Activated CD4-positive, alpha-beta T cell treated with anti-CD3 and anti-CD28 coated beads, Interleukin-2, amount 50 U/mL, for 4 hours (primary cell): ENCODE data around the gene GCLC.
A peak's percentile ranks its signal among the peaks of the same experiment; 100 is the strongest.
"Not testable (repeated sequence)": the region's sequence is repeated elsewhere in the genome, so short reads cannot be mapped to it uniquely, and the experiment has no call there.

ENCODE experiments used
- DNase-seq, 2 experiments: peaks; one replicate each; pipeline ENCODE4 v3.0.0-alpha.2; 2020

The GCLC gene

DNA sequence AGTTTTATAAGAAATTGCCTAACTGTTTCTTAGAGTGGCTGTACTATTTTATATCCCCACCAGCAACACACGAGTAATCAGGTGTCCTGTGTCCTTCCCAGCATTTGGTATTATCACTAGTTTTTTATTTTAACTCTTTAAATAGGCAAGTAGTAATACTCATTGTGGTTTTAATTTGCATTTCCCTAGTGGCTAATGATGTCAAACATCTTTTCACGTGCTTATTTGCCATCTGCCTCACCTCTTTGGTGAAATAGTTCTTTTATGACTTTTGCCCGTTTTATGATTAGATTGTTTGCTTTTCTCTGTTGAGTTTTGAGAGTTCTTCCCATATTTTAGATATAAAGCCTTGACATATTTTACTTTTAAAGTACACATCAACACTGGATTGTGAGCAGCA is 57.8 kb downstream of the GCLC start:
- no peak for DNase-seq

DNA sequence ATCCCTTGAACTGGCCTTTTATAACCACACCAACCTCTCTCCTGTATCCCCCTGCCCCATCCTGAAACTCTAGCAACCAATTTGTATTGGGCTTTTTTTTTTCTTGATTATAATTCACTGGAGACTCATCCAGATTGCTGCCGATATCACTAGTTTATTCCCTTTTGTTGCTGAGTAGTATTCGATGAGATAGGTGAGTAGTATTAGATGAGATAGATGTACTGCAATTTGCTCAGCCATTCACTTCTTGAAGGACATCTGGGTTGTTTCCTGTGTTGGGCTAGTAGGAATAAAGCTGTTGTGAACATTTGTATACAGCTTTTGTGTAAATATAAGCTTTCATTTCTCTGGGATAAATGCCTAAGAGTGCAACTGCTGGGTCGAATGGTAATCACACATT is 58.2 kb downstream of the GCLC start:
- DNase-seq = no peak

DNA sequence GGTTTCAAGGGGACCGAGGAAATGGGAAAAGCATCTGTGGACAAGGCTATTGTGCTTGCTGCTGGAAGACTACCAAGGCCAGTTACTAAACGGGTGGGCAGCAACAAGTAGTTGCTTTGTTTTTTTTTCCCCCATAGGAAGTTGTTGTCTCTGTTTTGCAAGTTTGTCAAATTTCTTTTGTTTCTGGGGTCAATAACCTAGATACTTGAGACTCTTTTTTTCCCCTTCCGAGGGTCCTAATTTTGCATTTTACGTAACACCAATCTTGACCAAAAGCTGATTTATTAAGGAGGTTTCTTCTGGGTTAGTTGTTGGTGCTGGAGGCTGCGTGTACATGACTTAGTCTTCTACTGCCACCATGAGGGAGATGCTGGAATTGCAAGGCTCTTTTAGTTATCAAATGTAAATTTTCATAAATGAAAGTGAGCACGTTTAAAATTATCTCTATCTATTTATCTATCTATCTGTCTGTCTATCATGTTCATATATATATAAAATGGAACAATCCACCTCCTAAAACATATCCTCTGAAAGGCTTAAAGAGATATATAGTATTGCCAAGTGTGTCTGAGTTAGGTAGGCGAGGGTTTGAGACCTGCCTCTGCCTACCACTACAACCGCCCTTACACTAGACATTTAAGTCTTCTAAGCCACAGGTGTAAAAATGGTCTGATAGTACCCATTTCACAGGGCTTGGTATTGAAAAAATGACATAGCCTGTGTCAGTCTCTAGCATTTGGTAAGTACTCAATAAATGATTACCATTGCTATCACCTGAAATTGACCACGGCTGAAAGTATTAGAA is 60.2 kb downstream of the GCLC start:
- peak; percentile 60 to 73 for DNase-seq

DNA sequence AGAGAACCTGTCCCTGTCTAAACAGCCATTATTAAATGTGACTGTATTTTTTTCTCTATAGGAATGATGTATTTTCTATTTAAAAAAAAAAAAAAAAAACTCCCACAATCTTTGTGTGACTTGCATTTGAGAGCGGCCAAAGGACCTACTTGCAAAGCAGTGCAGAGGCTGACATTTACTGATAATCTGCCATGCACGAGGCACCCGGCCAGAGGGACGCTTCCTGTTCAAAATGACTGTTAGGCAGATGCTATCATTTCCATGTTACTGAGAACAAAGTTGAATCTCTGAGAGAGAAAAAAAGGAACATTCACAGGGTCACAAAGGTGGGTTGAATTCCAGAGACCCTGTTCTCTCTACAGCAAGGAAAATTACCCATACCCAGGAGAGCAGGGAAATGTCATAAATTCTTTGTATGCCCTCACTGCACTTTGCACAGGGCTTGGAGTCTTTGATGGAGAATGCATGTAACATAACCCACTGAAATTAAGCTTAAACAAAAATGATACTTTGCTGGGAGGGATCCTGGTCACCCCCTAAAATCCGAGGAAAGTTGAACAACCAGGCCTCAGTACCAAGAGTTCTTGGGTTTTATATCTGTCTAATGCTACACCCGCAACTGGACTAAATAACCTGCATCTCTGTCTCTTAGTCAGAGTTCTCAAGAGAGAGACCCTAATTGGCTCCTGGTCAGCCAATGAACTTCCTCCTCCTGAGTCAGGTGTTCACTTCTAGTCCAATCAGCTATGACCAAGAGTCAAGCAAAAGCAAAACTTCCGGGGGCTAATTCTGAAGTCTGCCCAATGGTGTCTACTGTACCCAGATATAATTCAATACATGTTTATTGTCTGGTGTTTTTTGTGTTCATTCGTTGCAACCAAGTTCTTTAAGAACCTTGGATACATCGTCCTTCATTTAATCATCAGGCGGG is 61.2 kb downstream of the GCLC start:
- no peak for DNase-seq

DNA sequence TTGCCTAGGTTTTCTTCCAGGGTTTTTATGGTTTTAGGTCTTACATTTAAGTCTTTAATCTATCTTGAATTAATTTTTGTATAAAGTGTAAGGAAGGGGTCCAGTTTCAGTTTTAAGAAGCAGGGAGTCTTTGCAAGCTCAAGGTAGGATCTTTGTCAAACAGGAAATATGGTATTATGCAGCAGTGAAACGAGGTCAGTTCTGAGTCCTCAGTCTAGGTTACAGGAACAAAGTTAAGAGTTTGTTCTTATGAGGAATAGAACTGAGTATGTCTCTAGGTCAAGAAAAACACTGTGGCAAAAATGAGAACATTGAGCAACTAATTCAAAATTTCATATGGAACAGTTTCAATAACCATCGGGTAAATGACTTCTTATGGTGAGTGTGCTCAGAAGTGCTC is 63.6 kb downstream of the GCLC start:
- no peak for DNase-seq

DNA sequence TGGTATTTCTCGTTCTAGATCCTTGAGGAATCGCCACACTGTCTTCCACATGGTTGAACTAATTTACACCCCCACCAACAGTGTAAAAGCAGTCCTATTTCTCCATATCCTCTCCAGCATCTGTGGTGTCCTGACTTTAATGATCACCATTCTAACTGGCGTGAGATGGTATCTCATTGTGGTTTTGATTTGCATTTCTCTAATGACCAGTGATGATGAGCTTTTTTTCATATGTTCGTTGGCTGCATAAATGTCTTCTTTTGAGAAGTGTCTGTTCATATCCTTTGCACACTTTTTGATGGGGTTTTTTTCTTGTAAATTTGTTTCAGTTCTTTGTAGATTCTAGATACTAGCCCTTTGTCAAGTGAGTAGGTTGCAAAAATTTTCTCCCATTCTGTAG is 64.1 kb downstream of the GCLC start:
- not testable (repeated sequence) for DNase-seq

DNA sequence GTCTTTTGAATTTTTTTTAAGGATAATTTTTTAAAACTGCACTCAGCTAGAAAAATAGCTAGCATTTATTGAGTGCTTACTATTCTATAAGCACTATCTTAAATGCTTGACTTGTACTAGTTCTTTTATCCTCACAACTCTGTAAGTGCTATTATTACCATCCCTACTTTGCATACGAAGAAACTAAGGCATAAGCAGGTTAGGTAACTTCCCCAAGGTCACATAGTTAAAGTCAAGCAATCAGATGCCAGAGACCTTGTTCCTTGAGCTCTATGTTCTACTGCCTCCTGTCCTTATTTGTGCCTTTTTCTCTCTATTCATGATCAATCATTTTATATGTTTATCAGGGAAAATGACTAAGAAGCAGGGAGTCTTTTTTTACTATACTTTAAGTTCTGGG is 65.0 kb downstream of the GCLC start:
- DNase-seq = no peak

DNA sequence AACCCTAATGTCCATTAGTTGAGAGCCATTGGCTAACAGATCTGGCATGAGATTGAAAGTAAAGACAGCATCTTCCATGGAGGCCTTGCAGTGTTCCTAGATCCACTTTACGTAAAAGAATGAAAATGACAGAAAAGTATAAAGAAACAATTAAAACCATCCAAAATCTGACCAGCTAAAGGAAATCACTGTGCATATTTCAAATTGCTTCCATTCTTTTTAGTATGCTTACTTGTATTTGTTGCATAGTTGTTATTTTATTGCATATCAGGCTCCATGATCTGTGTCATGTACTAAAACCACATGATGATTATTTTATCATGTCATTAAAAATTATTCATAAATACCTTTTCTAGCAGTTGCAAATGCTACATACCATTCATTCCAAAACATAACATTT is 67.9 kb downstream of the GCLC start:
- DNase-seq = no peak

DNA sequence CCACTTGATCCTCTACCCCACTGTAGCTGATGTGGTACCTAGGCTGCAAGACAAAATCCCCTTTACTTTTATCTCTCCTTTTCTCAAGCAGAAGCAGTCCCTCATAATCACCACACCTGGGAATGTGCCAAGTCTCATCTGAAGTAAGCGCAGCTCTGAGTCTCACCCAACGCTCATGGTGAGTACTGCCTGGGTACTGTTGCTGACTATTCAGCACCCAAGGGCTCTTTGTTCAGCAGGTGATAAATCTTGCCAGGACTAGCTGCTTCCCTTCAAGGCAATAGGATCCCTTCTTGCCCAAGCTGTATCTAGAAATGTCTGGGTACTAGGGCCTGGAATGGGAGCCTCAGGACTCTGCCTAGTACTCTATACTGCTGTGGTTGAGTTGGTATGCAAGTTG is 70.9 kb downstream of the GCLC start:
- no peak for DNase-seq

DNA sequence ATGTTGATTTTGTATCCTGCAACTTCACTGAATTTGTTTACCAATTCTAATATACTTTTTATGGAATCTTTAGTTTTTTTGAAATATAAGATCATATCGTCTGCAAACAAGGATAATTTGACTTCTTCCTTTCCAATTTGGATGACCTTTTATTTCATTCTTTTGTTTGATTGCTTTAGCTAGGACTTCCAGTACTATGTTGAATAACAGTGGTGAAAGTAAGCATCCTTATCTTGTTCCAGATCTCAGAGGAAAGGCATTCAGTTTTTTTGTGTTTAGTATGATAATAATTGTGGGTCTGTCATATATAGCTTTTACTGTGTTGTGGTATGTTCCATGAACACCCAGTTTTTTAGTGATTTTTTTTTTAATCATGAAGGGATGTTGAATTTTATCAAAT is 75.7 kb downstream of the GCLC start:
- no peak for DNase-seq

DNA sequence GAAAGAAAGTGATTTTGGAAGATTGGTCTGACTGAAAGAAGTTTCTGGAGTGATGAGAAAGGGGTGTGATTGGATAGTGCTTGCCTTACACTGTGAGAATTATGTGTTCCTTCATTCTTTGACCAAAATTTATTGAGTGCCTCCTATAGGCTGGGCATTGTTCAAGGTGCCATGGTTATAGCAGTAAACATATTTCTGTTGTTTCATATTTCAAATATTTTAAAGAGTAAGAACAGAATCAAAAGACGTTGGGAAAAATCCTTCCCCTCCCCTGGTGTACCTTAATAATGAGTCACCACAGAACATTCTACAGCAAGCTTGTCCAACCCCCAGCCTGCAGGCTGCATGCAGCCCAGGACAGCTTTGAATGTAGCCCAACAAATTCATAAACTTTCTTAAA is 78.6 kb downstream of the GCLC start:
- no peak for DNase-seq

DNA sequence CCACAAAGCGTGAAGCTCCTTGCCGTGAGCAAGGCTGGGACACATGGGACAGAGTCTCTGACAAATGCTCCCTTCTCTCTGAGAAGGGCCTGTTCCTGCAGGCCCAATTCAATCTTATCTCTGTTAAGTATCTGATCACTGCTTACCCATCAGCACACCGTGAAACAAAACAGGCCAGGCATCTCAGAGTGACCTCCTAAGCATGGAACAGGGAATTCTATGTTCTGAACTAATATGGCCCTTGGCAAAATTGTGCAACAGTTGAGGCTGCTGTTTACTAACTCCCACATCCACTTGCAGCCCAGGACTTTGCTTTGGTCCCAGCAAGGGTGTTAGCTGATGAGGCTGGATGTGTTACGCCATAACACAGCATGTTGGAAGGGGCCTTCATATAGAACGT is 79.2 kb downstream of the GCLC start:
- no peak for DNase-seq

DNA sequence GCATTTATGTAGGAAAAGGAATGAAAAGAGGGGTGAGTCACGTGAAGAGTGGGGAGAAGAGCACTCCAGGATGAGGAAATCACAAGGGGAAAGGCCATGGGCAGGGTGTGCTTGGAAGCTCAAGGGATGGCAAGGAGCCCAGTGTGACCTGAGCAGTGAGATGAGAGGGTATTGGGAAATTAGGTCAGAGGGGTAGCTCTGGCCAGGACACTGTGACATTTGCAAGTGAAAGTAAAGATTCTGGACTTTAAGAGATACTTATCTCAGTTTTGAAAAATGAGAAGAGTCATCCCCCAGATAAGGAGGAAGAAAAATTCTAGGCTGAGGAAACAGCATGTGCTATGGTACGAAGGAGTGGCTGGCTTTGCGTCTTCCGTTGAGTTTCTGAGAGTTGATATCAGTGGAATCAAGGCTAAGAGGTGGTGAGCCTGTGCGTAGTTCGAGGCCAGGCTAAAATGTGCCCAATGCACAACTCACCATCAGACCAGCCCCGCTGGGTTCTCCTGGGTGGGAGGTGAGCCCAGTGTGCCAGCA is 79.9 kb downstream of the GCLC start:
- DNase-seq = no peak

DNA sequence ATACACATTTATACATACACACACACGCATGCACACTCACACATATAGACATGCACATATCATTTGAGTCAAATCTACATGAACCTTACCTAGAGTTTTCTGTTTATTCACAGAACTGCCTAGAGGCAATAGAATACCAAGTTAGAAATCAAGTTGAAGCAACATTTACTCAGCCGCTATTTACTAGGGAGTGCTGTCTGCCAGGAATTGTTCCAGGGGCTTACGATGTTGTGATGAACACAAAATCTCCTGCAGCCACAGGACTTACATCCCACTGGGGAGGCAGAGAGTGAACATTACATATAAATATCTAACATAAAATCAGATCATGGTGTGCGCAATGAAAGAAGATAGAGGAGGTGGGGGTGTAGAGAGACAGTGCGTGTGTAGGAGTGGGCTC is 80.4 kb downstream of the GCLC start:
- DNase-seq = no peak

DNA sequence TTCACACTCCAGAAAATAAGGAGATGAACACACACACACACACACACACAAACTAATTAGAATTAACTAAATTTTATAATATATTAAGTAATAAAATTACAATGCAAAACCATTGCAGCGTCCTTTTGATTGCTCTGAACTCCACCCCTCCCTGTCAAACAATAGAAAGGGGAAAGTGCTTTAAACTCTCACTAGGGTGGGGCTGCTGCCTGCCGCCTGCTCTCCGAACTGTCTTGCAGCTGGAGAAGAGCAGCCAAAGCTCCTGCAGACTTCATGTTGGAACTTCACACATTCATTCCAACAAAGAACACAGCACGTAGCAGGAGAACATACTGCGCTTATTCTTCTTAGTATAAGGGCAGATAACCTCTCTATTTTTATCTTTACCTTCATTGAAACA is 83.2 kb downstream of the GCLC start:
- no peak for DNase-seq

DNA sequence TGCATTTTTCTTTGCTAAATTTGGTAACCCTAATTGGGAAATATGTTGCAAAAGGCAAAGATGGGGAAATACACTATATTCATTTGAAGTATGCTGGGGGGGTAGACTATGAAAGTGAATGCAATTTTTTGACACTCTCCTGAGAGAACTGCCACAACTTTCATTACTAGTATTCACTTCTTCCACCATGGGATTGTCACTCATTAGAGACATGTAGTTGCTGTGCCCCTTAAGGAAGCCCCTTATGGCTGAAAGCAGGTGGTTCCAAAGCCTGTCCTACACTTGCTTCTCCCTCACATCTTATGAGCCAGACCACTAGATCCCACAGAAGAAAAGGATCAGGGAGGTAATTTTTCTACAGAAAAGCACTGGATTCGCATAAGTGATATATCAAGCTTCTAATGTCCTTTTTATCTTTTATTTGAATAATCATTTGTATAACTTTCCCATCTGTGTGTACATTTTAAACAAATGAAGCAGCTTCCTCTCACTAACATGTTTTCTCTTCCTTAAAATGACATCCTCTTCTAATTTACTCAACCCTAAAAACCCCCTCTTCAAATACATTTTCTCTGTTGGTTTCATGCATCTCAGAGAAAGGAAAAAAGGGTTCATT is 83.8 kb downstream of the GCLC start:
- no peak for DNase-seq

DNA sequence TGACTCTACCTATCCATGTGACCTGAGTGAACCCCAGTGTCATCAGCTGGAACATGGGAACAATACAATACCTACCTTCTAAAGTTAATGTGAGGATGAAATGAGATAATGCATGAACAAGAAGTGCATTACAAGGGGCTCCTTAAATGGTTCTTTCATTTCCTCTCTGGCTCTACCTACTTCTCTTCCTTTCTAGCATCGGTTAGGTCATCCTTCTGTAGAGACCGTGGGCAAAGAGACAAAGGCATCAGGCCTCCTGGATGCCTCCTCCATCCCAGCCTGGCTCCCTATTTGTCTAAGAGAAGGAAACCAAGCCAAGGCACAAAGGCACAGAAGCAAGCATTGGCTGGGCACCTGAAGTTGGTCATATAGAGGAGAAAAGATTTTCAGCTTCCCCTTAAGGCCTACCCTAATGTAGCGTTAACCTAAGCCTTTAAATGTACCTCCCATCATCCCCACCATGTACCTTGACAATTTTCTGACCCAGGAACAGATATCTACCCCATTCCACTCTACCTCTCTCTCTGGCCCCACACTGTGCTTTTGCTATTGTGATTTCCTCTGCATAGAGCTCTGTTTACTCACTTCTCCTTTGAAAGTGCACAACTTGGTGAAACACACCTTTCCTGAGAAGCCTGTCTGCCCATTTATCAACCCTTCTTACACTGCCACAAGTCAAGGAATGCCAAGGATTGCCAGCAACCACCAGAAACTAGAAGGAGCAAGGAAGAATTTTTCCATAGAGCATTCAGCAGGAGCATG is 86.6 kb downstream of the GCLC start:
- no peak for DNase-seq

DNA sequence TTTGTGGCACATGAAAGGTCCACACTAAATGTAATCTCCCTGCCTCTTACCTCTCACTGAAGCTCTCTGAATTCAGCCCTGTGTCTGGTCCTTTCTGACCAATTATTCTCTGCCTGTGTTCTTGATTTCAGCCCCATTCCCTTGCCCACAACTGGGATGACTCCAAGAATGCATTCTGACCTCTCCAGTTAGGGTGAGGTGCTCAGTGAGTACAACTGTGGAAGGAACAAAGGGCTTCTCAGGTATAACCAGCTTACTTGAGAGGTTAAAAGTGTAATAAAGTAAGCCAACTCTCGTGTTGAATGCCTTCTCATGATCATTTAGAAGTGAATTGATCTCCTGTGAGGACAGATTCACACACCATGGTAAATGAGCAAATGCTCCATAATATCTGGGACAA is 88.1 kb downstream of the GCLC start:
- no peak for DNase-seq

DNA sequence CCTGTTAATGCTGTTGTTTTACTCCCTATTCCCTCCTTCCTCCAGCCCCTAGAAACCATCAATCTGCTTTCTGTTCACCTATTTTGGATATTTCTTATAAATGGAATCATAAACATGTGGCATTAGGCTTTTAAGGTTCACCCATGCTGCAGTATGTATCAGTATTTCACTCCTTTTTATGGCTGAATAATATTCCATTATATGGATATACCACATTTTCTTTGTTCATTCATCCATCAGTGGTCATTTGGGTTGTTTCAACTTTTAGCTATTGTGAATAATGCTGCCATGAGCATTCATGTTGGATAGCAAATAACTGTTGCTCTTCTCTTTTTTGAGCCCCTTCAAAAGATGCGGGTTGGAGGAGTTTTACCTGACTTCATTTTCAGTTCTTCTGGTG is 89.2 kb downstream of the GCLC start:
- no peak for DNase-seq

DNA sequence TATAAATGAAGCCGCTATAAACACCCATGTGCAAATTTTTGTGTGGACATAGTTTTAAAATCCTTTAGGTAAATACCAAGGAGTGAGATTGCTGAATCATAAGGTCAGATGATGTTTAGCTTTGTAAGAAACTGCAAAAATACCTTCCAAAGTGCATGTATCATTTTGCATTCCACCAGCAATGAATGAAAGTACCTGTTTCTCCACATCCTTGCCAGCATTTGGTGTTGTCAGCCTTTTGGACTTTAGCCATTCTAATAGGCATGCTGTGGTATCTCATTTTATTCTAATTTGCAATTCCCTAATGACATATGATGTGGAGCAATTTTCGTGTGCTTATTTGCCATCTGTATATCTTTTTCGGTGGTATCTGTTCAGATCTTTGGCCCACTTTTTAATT is 93.7 kb downstream of the GCLC start:
- no peak for DNase-seq

DNA sequence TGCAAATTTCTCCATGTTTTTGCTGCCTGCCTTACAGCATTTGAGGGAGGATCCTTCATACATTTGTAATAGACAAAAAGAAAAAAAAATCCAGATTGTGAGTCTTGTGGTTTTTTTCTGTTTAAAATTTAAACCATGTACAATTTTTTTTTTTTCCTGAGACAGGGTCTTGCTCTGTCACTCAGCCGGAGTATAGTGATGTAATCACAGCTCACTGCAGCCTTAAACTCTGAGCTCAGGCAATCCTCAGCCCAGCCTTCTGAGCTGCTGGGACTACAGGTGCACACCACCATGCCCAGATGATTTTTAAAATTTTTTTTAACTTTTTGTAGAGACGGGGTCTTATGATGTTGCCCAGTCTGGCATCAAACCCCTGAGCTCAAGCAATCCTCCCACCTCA is 97.0 kb downstream of the GCLC start:
- DNase-seq = no peak
